K562 (cell line): Measurements from ENCODE around the gene POLR1A. TPM values are rescaled to one million over a fixed set of nuclear protein-coding genes. Genes with fewer than 3 reads are reported as not detected.
A peak's percentile ranks its signal among the peaks of the same experiment; 100 is the strongest.

Source experiments
- FOXK2 ChIP-seq, 2 experiments: fragments of 450-650 bp; IDR thresholded peaks in 1 of 2; conservative IDR thresholded peaks in 1 of 2; 2 replicates each; pipeline ENCODE4 v1.6.1; 2016; ENCODE audit warnings: low read depth in 2 of 2, mild to moderate bottlenecking in 1 of 2
- PML ChIP-seq: IDR thresholded peaks from 2 replicates; pipeline ENCODE4 v1.6.1; 2012; ENCODE audit warnings: low read length, inconsistent platforms
- SRSF3 ChIP-seq: fragments of 200-400 bp; formaldehyde crosslinking; IDR thresholded peaks from 2 replicates; pipeline ENCODE4 v1.6.1; 2016; ENCODE audit warnings: mild to moderate bottlenecking, low read length, moderate library complexity; ENCODE audit not compliant: insufficient read depth
- SUPT5H ChIP-seq: fragments of 450-650 bp; IDR thresholded peaks from 2 replicates; pipeline ENCODE4 v1.6.1; 2016
- ZNF232 ChIP-seq: sonication (generic); formaldehyde crosslinking; IDR thresholded peaks from 2 replicates; pipeline ENCODE4 v1.8.0; 2022; ENCODE audit warnings: mild to moderate bottlenecking, missing genetic modification reagents
- ZNF76 ChIP-seq: fragments of 250-450 bp; sonication (Bioruptor Pico); IDR thresholded peaks from 2 replicates; pipeline ENCODE4 v1.4.0; 2020; ENCODE audit warnings: mild to moderate bottlenecking, moderate library complexity, borderline replicate concordance
- ZSCAN32 ChIP-seq: fragments of 450-650 bp; formaldehyde crosslinking; IDR thresholded peaks from 2 replicates; pipeline ENCODE4 v1.4.0; 2020; ENCODE audit warnings: mild to moderate bottlenecking, moderate library complexity
- polyA plus RNA-seq, 8 experiments: library from polyadenylated mRNA; depleted of rRNA in 4 of 8; stranded (reverse) in 5 of 8; unstranded in 3 of 8; fragments of >200 nt; fragmentation: Nextera tagmentation in 2 of 8; fragmentation: Illumina TruSeq in 1 of 8; extraction: Ambion mirVana in 2 of 8; extraction: Trizol in 1 of 8; gene quantifications; 2 replicates each; pipeline versions ENCODE4 v1.2.1 to v1.2.3, GENCODE V29; 2011 to 2014; ENCODE audit warnings: inconsistent platforms in 1 of 8, missing spikeins in 1 of 8
- total RNA-seq, 7 experiments: library from RNA; depleted of rRNA in 6 of 7; stranded (reverse); fragments of >200 nt in 6 of 7; fragmentation: Illumina TruSeq in 2 of 7; extraction: Trizol in 2 of 7; gene quantifications; 2 replicates each; pipeline versions ENCODE4 v1.2.1 to v1.2.3, GENCODE V29; 2011 to 2021; ENCODE audit warnings: low replicate concordance in 1 of 7
- TF ChIP-seq, protein P1 (sequence below), 2 experiments: fragments of 450-650 bp in 1 of 2; IDR thresholded peaks; 2 replicates each; pipeline ENCODE4 v1.6.1; 2011 to 2017; ENCODE audit warnings: low read depth in 2 of 2, antibody characterized with exemption in 1 of 2, borderline replicate concordance in 1 of 2, low read length in 1 of 2, mild to moderate bottlenecking in 1 of 2, mixed read lengths in 1 of 2; ENCODE audit not compliant: control insufficient read depth in 1 of 2
- TF ChIP-seq, protein P2 (sequence below): fragments of 250-450 bp; sonication (Bioruptor Pico); IDR thresholded peaks from 2 replicates; pipeline ENCODE4 v1.8.0; 2022; ENCODE audit warnings: moderate library complexity, mild to moderate bottlenecking, inconsistent platforms
- TF ChIP-seq, protein P3 (sequence below): sonication (generic); formaldehyde crosslinking; IDR thresholded peaks from 2 replicates; pipeline ENCODE4 v1.8.0; 2022; ENCODE audit warnings: mild to moderate bottlenecking, missing genetic modification reagents
- TF ChIP-seq, protein P4 (sequence below): fragments of 200-800 bp; sonication (Bioruptor generic); IDR thresholded peaks from 2 replicates; pipeline ENCODE4 v1.6.1; 2016; ENCODE audit warnings: missing genetic modification characterization, missing compliant biosample characterization

The POLR1A gene
- total and polyA plus RNA-seq, 9 of the 15 experiments (the other 6 are each of a cell fraction or from before 2014, with no cell fraction given), result 3.0 to 72.1 (median 21.8) TPM

DNA sequence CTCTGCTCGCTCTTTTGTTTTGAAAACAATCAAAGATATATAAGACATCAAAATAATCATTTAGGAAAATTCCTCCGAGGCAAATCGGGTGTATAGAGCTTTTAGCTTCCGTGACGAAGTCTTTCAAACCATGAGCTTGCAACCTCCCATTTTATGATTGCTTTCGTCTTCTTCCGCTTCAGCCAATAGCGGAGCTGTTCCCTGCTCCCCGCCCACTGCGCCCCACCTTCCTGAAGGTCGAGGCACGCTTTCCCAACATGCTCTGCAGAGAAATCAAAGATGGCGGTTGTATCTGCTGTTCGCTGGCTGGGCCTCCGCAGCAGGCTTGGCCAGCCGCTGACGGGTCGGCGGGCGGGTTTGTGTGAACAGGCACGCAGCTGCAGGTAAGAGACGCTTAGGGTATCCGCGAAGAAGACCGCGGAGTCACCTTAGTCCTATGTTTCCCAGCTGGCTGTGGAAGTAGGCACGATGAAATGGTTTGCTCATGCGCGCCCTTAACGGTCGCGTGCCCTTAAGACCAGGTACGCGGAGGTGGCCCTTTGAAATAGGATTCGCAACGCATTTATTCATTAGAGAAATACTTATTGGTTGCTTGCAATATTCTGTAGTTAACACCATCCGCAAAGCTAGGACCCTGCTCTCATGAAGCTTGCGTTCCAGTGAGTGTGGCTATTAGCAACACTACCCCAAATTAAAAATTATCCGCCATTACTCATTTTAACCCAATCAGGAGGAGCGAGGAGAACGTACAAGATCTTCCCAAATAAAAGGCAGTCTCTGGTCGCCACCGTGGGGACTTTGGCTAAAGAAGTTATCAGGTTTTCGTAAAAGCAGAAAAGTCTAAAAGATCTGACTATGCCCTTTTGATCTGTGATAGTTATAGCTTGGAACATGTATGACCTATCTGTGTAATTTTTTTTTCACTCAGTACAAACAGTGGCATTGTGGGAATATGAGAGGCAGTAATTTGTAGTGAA, 571 bp upstream of the POLR1A start, which contains the start of gene PTCD3 (continued):
- TF ChIP-seq, protein P1, sequence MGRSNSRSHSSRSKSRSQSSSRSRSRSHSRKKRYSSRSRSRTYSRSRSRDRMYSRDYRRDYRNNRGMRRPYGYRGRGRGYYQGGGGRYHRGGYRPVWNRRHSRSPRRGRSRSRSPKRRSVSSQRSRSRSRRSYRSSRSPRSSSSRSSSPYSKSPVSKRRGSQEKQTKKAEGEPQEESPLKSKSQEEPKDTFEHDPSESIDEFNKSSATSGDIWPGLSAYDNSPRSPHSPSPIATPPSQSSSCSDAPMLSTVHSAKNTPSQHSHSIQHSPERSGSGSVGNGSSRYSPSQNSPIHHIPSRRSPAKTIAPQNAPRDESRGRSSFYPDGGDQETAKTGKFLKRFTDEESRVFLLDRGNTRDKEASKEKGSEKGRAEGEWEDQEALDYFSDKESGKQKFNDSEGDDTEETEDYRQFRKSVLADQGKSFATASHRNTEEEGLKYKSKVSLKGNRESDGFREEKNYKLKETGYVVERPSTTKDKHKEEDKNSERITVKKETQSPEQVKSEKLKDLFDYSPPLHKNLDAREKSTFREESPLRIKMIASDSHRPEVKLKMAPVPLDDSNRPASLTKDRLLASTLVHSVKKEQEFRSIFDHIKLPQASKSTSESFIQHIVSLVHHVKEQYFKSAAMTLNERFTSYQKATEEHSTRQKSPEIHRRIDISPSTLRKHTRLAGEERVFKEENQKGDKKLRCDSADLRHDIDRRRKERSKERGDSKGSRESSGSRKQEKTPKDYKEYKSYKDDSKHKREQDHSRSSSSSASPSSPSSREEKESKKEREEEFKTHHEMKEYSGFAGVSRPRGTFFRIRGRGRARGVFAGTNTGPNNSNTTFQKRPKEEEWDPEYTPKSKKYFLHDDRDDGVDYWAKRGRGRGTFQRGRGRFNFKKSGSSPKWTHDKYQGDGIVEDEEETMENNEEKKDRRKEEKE (IDR thresholded peaks at IDR 0.05; ENCODE audit: borderline replicate concordance in 1 of 2, control insufficient read depth in 1 of 2, low read depth in 2 of 2, low read length in 1 of 2), result peak in 1 of 2 experiments; percentile 96; a peak in 2 of 4 replicates
- TF ChIP-seq, protein P2, sequence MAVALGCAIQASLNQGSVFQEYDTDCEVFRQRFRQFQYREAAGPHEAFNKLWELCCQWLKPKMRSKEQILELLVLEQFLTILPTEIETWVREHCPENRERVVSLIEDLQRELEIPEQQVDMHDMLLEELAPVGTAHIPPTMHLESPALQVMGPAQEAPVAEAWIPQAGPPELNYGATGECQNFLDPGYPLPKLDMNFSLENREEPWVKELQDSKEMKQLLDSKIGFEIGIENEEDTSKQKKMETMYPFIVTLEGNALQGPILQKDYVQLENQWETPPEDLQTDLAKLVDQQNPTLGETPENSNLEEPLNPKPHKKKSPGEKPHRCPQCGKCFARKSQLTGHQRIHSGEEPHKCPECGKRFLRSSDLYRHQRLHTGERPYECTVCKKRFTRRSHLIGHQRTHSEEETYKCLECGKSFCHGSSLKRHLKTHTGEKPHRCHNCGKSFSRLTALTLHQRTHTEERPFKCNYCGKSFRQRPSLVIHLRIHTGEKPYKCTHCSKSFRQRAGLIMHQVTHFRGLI, result no peak
- TF ChIP-seq ZSCAN32 (CRISPR knock-in tag), result no peak
- TF ChIP-seq SUPT5H, result peak; percentile 98
- TF ChIP-seq SRSF3, result no peak
- TF ChIP-seq, protein P3, sequence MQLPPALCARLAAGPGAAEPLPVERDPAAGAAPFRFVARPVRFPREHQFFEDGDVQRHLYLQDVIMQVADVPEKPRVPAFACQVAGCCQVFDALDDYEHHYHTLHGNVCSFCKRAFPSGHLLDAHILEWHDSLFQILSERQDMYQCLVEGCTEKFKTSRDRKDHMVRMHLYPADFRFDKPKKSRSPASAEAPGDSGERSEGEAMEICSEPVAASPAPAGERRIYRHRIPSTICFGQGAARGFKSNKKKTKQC, result 0 out of 2 replicates have a peak, but pooled peaks have one; percentile 49
- 0 out of 2 replicates have a peak, but pooled peaks have one; percentile 28 for TF ChIP-seq ZNF76 (CRISPR knock-in tag)
- peak; percentile 80 for TF ChIP-seq PML
- TF ChIP-seq ZNF232 (CRISPR knock-in tag), result no peak
- peak; percentile 65 to 99; a peak in 2 of 4 replicates for TF ChIP-seq FOXK2 (conservative IDR thresholded peaks at IDR 0.05 in 1 of 2, IDR thresholded peaks at IDR 0.05 in 1 of 2; ENCODE audit: low read depth in 2 of 2)
- TF ChIP-seq, protein P4, sequence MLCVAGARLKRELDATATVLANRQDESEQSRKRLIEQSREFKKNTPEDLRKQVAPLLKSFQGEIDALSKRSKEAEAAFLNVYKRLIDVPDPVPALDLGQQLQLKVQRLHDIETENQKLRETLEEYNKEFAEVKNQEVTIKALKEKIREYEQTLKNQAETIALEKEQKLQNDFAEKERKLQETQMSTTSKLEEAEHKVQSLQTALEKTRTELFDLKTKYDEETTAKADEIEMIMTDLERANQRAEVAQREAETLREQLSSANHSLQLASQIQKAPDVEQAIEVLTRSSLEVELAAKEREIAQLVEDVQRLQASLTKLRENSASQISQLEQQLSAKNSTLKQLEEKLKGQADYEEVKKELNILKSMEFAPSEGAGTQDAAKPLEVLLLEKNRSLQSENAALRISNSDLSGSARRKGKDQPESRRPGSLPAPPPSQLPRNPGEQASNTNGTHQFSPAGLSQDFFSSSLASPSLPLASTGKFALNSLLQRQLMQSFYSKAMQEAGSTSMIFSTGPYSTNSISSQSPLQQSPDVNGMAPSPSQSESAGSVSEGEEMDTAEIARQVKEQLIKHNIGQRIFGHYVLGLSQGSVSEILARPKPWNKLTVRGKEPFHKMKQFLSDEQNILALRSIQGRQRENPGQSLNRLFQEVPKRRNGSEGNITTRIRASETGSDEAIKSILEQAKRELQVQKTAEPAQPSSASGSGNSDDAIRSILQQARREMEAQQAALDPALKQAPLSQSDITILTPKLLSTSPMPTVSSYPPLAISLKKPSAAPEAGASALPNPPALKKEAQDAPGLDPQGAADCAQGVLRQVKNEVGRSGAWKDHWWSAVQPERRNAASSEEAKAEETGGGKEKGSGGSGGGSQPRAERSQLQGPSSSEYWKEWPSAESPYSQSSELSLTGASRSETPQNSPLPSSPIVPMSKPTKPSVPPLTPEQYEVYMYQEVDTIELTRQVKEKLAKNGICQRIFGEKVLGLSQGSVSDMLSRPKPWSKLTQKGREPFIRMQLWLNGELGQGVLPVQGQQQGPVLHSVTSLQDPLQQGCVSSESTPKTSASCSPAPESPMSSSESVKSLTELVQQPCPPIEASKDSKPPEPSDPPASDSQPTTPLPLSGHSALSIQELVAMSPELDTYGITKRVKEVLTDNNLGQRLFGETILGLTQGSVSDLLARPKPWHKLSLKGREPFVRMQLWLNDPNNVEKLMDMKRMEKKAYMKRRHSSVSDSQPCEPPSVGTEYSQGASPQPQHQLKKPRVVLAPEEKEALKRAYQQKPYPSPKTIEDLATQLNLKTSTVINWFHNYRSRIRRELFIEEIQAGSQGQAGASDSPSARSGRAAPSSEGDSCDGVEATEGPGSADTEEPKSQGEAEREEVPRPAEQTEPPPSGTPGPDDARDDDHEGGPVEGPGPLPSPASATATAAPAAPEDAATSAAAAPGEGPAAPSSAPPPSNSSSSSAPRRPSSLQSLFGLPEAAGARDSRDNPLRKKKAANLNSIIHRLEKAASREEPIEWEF (CRISPR knock-in tag), result no peak
